Esophagus muscularis mucosa (tissue), 2 donors: Measurements from ENCODE around the gene DNAJC6.

Source experiments
- EP300 ChIP-seq: sonication (generic); formaldehyde crosslinking; IDR thresholded peaks from one replicate; pipeline ENCODE4 v1.6.1; 2017; ENCODE audit warnings: antibody characterized with exemption
- POLR2A ChIP-seq: fragments of 450-650 bp; IDR thresholded peaks from one replicate; pipeline ENCODE4 v1.6.1; 2017; ENCODE audit warnings: antibody characterized with exemption, moderate library complexity, mild to moderate bottlenecking, low read depth

- TF ChIP-seq POLR2A (peak; percentile 74), EP300 (no peak)
Measured at GRCh38 chr1:65420590-65421350, 111.4 kb downstream of the DNAJC6 start, which contains the start of the genes LEPR and LEPROT.
